GM18519 (cell line): ENCODE data around the gene PLEKHM1.
"Not testable (repeated sequence)": the region's sequence is repeated elsewhere in the genome, so short reads cannot be mapped to it uniquely, and the experiment has no call there.

Source experiments
- ATAC-seq: cut with Tn5 transposase; IDR thresholded peaks from one replicate; pipeline ENCODE4 v1.9.1; 2021; ENCODE audit warnings: mild to moderate bottlenecking, moderate library complexity; ENCODE audit not compliant: unreplicated experiment, low FRiP score

The PLEKHM1 gene

DNA sequence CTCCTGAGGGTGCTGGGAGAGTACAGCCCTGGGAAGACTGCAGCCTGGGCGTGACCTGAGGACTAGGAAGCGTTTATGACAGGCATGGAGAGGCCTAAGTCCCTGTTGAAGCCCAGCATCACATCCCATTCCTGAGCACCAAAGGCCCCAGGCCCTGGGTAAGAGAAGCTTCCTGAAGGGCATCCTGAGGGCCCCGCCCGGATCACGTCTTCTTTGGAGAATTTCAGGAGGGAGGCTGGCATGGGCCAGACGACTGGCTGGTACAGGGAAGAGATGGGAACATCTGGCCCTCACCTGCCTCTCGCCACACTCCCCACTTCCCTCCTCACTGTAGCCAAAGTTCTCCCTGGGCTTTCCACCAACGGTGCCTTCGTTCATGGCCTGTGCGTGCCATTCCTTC lies 46.2 kb downstream of the PLEKHM1 start:
- not testable (repeated sequence) for ATAC-seq

DNA sequence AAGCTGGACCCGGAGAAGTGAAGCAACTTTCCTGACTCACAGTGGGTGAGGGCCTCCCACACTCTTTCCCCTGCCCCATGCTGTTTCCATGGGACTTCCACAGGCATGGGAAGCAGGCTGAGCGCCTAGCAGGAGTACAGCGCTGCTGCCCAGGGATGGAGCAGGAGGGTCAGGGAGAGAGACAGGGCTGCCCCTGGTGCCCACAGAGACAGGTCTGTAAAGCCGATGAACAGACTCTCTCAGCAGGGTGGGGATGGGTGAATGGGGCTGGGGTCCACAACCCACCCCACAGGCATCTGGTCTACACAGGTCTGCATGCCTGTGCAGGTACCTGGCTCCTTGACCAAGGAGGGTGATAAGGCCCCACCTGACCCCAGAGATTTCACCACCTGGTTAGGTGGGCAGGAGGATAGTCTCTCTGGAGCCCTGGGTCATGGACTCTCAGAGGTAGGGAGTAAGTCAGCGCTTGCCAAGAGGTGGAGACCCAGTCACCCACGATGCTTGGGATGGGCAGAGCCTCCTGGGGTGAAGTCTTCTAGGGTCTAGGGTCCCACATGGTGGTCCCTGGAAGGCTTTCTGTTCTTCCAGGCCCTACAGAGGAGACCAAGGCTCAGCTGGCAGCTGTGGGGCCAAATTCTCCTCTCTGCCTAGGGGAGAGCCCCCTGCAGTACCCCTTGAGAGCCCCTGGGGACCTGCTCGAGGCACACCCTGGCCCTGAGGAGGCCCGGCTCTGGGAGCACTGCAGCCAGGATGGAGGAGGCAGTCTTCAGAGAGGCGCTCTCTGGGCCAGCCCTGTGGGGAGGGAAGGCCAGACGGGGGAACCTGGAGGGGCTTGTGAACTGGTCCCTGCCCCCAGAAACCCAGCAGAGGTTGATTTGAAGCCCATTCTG lies 46.9 kb downstream of the PLEKHM1 start:
- not testable (repeated sequence) for ATAC-seq

DNA sequence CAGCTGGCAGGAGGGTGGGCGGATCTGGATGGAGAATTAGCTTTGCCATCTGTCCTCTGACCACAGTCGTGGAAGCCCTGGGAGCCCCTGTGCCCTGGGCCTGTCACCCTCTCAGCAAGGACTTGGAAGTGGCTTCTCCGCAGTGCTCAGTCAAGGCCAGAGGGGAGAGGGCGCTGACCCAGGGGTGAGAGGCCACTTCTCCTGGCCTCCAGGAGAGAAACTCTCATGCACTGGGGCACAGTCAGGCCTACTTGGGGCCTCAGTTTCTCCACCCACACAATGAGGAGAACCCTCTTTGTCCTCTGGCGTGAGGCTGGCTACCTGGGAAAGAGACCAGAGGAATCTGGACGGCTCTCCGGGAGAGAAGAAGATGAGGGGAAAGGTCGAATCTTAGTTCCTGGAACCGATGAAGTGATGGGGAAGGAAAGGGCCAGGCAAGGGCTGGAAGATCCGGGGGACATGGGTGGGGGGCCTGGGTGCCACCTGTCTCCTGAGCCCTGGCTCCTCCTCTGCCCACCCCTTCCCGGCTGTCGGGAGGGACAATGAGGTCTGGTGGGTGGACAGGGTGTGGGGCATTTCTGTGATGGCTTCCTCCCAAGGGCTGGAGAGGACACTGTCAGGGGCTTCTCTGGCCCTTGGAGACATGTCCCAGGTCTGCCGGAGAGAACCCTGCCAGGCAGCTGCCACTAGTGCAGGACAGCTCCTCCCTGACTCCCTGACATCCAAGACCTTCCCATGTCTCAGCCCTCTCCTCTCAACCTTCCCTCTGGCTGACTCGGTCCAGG lies 48.8 kb downstream of the PLEKHM1 start:
- no peak for ATAC-seq

DNA sequence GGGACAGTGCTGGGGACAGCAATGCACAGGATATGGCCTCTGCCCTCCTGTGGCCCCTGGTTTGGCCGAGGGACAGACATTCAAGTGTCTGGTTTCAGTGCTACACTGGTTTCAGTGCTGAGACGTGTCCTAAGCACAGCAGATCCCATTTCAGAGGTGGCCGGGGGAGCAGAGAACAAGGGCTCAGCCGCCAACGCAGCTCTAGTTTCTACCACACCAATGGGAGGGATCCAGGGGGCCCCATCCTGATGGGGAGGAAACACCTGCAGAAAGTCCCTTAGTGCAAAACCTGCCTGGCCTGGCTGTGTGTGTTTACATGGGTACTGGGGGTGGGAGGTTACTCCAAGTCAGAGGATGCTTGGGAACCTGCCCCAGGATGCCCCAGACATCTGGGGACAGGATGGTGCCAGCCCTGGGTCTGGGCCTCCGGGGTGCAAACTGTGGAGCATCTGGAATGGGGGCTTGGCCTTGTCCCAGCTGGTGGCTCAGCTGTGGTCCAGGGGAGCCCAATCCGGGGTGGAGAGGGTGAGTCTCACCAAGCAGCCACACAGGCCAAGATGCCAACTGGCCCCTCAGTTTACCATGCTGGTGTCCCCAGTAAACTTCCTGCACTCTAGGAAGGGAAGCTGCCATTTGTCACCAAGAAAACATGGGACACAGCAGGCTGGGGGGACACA lies 49.5 kb downstream of the PLEKHM1 start:
- ATAC-seq, result not testable (repeated sequence)

DNA sequence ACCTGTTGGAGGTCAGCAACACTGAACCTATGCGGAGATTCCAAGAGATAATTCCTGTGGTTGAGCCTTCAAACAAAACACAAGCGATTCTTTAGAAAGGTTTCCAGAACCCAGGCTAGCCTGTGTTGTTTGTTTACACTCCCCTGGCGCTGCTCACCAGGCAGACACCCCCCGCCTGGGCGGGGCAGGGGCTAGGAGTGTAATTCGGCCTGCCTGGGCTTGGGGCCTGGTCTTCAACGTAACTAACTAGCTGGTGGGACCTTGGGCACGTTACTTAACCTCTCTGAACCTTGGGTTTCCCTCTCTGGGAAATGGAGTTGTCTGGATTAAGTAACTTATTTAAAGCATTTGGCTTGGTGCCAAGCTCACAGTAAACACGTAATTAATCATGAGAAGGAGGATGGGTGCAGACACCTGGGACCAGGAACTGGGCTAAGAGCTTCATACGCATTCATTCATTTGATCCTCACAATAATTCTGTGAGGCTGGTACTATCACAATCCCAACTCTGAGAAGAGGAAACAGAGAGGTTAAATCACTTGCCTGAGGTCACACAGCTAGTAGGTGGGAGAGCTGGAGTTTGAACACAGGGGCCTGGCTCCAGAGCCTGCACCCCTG lies 50.3 kb downstream of the PLEKHM1 start:
- ATAC-seq, result no peak

DNA sequence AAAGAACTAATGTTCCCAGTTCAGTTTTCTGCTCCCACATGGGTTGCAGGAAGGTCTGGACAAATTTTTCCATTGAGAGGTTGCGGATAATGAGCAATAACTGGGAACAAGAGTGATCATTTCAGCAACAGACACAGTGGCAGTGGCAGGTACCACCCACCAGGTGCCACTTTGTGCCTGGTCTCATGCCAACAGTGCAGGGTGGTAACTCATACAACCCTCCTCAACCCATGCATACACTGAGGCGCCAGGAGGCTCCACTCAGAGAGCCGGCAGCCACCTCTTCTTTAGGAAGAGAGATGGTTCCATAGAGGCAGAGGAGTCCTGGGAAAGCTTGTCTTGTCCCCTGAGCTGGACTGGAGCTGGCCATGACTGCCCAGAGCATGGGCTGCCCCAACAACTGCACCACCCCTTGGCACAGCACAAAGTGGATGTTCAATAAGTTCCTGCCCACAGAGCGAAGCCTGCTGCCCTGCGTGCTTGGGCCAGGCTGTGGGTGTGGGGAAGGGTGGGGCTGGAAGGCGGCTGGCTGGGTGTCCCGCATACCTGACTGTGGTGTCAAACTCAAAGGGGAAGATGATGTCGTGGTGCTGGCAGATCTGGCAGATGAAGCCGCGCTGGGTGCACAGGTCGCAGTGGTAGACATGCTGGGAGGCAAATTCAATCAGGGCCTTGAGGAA lies 51.5 kb downstream of the PLEKHM1 start:
- ATAC-seq, result no peak

DNA sequence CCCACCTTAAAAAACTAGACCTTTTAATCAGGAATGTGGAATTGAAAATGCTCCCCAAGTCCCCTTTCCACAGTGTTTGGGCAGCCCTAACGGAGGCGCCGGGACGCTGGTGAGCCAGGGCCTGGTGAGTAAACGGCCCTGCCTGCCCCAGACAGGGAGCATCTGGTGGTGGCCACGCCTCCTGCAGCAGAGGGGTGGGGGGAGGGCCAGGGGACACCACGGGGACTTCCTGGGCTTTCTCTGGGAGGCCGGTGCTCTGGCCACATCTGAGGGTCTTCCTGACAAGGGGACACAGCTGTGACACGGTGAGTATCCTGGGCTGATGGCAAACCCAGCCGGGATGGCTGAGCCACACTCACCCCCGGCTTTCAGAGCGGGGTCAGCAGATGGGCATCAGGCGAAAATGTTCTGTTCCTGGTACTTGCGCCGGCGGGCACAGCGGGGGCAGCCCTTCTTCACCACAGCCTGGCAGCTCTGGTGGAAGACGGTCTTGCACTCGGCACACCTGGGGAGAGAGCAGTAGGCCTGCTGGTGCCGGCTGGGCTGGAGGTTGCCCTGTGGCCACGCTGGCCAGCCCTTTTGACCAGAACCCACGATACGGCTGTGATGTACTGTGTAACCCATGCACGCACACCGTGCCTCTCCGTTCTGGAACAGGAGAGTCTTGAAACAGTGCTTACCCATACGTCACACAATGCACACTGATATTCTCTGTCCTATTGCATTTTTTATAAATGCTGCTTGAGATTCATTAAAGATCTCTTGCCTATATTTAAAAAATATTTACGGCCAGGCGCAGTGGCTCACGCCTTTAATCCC lies 52.8 kb downstream of the PLEKHM1 start:
- no peak for ATAC-seq

DNA sequence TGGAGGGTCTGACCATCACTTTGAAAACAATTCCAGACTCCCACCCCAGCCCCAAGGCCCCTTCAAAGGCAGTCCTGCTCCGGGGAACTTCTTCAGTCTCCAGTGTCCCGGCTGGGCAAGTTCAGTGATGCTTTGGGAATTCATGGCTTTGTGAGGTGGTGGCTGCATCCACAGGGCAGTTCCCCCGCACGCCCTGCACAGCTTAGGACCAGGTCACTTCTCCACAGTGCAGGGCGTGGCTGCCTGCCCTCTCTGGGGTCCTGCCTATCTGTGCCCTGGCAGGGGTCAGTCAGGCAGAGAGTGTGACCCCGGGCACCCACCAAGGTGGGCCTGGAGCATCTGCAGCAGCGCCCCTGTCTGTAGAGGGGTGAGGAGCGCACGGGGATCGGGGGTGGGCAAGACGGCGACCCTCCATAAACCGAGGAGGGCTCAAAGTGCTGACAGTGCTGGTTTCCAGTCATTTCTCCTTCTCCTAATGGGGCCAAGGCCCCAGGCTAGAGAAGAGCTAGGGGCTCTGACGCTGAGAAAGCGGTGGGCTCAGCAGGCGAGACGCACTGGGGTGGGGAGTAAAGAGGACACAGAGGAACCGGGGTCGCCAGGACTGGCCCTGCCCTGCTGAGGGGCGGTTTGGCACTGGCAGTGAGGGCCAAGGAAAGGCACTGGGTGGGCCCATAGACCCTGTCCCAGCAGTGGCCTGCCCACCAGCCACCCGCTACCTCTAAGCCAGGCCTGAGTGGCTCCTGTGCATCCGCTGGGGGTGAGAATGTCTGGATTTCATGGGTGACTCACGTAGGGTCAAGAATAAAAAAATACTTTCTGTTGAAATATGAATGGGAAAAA lies 53.7 kb downstream of the PLEKHM1 start:
- ATAC-seq, result no peak

DNA sequence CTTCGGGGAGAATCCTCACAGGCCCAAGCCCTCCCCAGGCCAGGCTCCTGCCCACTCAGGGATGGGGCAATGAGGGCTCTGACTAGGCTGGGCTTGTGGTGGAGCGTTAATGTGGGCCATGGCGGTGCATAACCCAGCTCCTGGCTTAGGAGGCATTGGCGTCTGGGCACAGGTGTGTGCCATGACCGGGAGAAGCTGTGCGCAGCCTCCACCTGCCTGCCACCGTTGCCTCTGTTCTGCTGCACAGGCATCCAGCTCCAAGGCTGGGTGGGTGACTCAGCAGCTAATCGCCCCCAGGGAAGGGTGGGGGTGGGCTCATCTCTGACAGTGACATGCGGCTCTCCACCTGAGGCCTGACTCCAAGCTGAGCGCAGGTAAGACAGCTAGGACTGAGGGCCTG lies 54.4 kb downstream of the PLEKHM1 start:
- no peak for ATAC-seq

DNA sequence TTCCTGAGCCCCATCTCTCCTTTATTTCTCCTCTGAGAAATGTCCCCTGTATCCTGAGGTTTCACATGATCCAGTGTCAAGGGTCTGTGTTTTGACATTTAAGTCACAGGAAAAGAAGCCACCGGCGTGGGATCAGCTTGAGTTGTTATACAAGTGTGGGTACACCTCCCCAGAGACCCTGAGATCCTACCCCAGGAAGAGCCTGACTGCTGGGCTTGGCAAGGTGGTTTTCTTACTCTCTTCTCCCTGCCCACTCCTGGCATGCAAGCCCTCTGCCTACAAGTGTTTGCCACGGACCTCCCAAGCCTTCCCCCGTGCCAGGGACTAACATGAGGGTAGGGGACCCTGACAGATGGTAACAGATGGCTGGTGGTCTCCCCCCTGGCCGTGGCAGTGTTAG lies 55.0 kb downstream of the PLEKHM1 start:
- ATAC-seq, result no peak

DNA sequence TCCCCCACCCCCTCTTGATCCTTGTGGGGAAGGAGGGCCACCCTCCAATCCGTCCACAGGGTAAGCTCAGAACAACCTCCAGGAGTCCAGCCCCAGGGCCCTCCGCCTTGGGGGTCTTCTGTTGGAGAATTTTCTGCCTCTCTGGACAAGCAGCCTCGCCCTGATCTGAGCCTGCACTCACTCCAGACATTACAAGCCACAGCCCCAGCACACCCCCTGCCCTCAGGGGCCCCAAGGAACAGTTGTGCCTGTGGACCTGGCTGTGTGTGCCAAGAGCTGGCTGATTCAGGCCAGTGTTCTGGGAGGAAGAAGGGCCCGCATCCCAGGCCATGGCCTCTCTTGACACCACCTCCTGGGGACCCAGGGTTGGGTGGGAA lies 57.4 kb downstream of the PLEKHM1 start:
- ATAC-seq, result no peak

DNA sequence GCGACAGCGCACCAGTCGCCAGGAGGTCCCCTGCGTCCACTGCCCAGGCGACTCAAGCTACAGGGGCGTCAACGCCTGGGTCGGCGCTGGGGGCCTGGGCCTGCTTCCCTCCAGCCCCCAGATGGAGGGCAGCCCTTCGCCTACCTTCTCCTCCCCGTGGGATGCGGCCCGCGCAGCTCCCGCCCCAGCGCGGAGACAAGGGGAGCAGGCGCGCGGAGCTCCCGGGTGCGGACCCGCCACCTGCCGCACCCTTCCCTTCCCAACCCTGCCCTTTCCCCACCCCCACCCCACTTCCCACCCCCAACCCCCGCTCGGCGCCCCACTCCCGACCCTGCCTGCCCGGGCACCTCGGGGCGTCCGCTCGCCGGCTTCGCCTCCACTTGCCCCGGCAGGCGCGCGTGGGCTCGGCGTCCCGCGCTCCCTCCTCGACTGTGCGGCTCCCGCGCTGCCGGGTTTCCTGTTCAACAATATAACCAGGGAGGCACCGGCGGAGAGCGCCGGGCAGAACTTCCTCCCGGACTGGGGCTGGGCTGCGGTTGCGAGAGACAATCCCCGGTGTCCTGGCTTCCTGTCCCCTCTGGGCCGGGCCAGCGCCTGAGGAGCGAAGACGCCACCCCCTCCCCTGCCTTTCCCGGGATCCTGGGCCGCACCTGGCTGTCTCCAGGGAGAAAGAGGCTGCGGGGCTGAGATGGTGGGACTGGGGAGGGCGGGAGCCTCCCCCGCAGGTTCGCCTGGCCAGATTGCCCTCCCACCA lies 57.9 kb downstream of the PLEKHM1 start, which contains the start of gene ARHGAP27:
ARHGAP27 (minus strand) TSS at position 466 of the 754 bp plus-strand sequence. CDS start 2,591 bp downstream, outside the sequence.
- ATAC-seq, result no peak

DNA sequence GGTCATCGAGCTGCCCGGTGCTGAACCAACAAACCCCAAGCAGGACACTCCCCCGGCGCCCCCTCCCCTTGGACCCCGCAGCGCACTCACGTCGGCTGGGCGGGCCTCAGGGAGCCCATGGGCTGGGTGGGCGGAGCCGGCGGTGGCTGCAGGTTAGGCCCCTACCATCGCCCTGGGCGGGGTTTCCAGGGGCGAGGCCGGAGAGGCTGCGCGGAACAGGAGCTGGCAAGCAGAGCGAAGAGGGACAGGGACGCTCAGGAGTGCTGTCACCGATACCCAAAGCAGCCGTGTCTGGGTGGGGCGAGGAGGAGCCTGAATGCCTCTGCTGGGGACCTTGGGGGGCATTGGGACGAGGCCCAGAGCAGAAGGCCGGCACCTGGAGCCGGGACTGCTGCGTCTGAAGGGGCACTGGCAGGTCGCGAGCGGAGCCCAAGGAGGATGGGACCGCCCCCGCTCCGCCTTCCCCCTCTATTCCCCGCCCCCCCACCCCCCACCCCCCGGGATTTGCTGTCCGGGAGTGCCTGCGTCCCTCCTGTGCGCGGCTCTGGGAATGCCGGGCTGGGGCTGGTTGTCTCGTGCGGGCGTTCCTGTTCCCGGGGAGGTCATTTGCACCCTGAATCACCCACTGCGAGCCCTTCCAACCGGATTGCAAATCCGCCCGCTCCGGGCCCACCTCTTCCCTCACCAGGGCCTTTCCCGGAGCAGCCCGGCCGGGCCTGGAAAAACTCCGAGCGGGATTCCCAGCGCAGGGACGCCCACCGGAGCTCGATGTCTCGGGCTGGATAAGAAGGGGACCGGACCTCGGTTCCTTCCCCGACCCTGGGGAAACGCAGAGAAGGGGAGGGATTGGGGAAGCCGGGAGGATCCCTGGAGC lies 58.8 kb downstream of the PLEKHM1 start:
- no peak for ATAC-seq

DNA sequence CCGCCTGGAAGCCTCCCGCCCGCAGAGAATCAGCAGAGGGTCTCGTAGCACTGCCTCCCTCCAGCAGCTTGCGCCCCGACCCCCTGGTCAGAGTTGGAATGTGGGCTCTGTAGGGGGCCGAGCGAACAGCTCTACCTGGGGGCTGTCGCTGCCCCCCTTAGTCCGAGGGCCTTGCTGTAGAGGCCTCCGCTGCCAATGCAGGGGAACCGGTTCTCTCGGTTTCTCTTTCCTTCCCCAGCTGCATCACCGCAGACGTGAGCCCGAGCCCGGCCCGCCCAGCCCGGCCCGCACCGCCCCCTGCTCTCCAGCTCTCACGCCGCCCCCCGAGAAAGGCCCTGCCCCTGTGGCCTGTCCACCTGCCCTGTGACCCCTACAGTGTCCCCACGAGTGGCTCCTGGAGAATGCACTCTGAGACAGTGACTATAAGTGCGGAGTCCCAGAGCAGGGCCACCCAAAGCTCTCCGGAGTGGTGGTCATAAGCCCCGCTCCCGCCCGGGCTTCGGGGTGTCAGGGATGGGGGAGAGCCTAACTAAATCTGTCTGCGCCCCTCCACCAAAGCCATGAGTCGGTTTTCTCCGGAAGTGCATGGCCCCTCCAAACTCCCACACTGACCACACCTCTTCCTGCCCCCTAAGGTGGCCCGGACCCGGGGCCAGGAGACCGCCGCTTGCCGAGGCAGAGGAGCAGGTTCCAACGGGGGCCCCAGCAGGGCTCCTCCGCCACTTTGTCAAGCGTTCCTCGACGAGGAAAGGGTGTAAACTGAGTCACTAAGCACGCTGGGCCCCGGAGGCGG lies 59.6 kb downstream of the PLEKHM1 start:
- no peak for ATAC-seq

DNA sequence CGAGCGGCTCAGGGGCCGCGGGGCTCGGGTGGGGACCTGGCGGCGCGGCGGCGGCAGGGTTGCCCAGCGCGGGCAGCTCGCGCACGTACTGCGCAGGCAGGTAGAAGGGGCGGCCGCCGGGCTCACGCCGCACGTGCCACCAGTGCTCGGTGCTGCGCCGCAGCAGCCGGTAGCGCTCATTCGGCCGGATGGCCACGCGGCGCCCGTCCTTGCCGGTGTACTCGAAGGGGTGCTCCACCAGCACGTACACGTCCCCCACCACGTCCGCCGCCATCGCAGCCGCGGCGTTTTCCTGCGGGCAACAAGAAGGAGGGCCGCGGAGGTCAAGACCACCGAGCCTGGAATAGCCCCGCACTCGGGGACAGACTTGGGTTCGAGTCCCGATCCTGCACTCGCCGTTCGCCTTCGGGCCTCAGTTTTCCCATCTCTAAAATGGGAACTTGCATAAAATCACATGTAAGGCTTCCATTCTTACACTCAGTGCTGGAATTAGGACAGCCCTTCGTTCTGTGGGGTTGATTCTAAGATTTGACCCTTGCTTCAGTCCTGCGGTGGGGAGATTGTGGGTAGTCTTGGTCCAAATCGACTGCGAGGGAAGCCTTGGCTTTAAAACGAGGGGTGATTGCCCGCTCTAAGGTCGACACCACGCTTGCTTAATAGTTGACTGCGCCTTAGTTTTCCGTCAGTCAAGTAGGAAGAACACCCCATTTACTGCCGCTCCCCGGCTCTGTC lies 60.3 kb downstream of the PLEKHM1 start:
- no peak for ATAC-seq
